Mesenchymal stem cell (in vitro differentiated cells and primary cell): ENCODE results near the gene OR2V1. TPM values are rescaled to one million over a fixed set of nuclear protein-coding genes. Genes with fewer than 3 reads are reported as not detected.
"Not testable (repeated sequence)": the region's sequence is repeated elsewhere in the genome, so short reads cannot be mapped to it uniquely, and the experiment has no call there.

Experiments
- DNase-seq: peaks from one replicate; pipeline ENCODE4 v3.0.0-alpha.2; 2013
- H2AFZ ChIP-seq: one replicate; pipeline ENCODE4 v1.6.1; 2013; ENCODE audit warnings: low read depth, mild to moderate bottlenecking, control low read depth, inconsistent platforms, low read length, moderate library complexity
- H2AK5ac ChIP-seq: 2 replicates; pipeline ENCODE4 v1.6.1; 2013; ENCODE audit warnings: low read length, moderate library complexity, mild to moderate bottlenecking, inconsistent platforms; ENCODE audit not compliant: severe bottlenecking
- H2BK120ac ChIP-seq: one replicate; pipeline ENCODE4 v1.6.1; 2013; ENCODE audit warnings: low read depth, mild to moderate bottlenecking, inconsistent platforms, low read length, moderate library complexity
- H2BK12ac ChIP-seq, 2 experiments: one replicate each; pipeline ENCODE4 v1.6.1; 2013; ENCODE audit warnings: inconsistent platforms in 2 of 2, low read length in 2 of 2, mild to moderate bottlenecking in 2 of 2, moderate library complexity in 2 of 2, control low read depth in 1 of 2
- H2BK15ac ChIP-seq: one replicate; pipeline ENCODE4 v1.6.1; 2013; ENCODE audit warnings: mild to moderate bottlenecking, low read depth, inconsistent platforms; ENCODE audit not compliant: poor library complexity, severe bottlenecking
- H2BK5ac ChIP-seq: 2 replicates; pipeline ENCODE4 v1.6.1; 2013; ENCODE audit warnings: low read depth, mild to moderate bottlenecking, low read length, control low read depth, inconsistent platforms; ENCODE audit not compliant: poor library complexity, severe bottlenecking
- H3K14ac ChIP-seq, 2 experiments: one replicate each; pipeline ENCODE4 v1.6.1; 2013; ENCODE audit warnings: inconsistent platforms in 2 of 2, low read length in 2 of 2, control low read depth in 1 of 2, mild to moderate bottlenecking in 1 of 2, moderate library complexity in 1 of 2
- H3K18ac ChIP-seq, 2 experiments: one replicate each; pipeline ENCODE4 v1.6.1; 2013; ENCODE audit warnings: inconsistent platforms in 2 of 2, low read length in 2 of 2, control low read depth in 1 of 2, low read depth in 1 of 2, mild to moderate bottlenecking in 1 of 2
- H3K23ac ChIP-seq, 2 experiments: one replicate each; pipeline ENCODE4 v1.6.1; 2013; ENCODE audit warnings: inconsistent platforms in 2 of 2, low read length in 2 of 2, mild to moderate bottlenecking in 2 of 2, moderate library complexity in 2 of 2, control low read depth in 1 of 2
- H3K27ac ChIP-seq: 2 replicates; pipeline ENCODE4 v1.5.1; 2013; ENCODE audit warnings: mild to moderate bottlenecking, moderate library complexity, low read length, control low read depth, inconsistent platforms; ENCODE audit not compliant: poor library complexity, severe bottlenecking
- H3K27me3 ChIP-seq, 2 experiments: 2 replicates each; pipeline versions ENCODE4 v1.6.1 to v1.7.0; 2013; ENCODE audit warnings: low read length in 2 of 2, mild to moderate bottlenecking in 2 of 2, moderate library complexity in 2 of 2, control low read depth in 1 of 2, inconsistent platforms in 1 of 2; ENCODE audit not compliant: control insufficient read depth in 1 of 2, insufficient read depth in 1 of 2
- H3K36me3 ChIP-seq, 2 experiments: 2 replicates each; pipeline versions ENCODE4 v1.6.1 to v1.7.0; 2013; ENCODE audit warnings: low read length in 2 of 2, control low read depth in 1 of 2, inconsistent platforms in 1 of 2, low read depth in 1 of 2, mild to moderate bottlenecking in 1 of 2; ENCODE audit not compliant: insufficient read depth in 2 of 2, control insufficient read depth in 1 of 2
- H3K4ac ChIP-seq, 2 experiments: one replicate each; pipeline ENCODE4 v1.6.1; 2013; ENCODE audit warnings: inconsistent platforms in 2 of 2, low read length in 2 of 2, mild to moderate bottlenecking in 2 of 2, moderate library complexity in 2 of 2, control low read depth in 1 of 2, low read depth in 1 of 2
- H3K4me1 ChIP-seq: 2 replicates; pipeline ENCODE4 v1.6.1; 2013; ENCODE audit warnings: low read depth, low read length, control low read depth; ENCODE audit not compliant: control insufficient read depth, insufficient read depth
- H3K4me2 ChIP-seq: 2 replicates; pipeline ENCODE4 v1.6.1; 2013; ENCODE audit warnings: low read length, mild to moderate bottlenecking, inconsistent platforms; ENCODE audit not compliant: poor library complexity, severe bottlenecking
- H3K4me3 ChIP-seq, 2 experiments: 2 replicates each; pipeline versions ENCODE4 v1.5.1 to v1.7.0; 2013; ENCODE audit warnings: low read length in 2 of 2, mild to moderate bottlenecking in 2 of 2, control low read depth in 1 of 2, low read depth in 1 of 2; ENCODE audit not compliant: insufficient read depth in 1 of 2
- H3K79me1 ChIP-seq: replicated peaks from 2 replicates; pipeline ENCODE4 v1.6.1; 2013; ENCODE audit warnings: mild to moderate bottlenecking, control low read depth, low read length, inconsistent platforms; ENCODE audit not compliant: poor library complexity, severe bottlenecking
- H3K9ac ChIP-seq: 2 replicates; pipeline ENCODE4 v1.7.0; 2013; ENCODE audit warnings: mild to moderate bottlenecking, low read length, moderate library complexity
- H3K9me3 ChIP-seq: 2 replicates; pipeline ENCODE4 v1.7.0; 2013; ENCODE audit warnings: mild to moderate bottlenecking, low read length; ENCODE audit not compliant: control insufficient read depth
- H4K8ac ChIP-seq: one replicate; pipeline ENCODE4 v1.6.1; 2013; ENCODE audit warnings: inconsistent platforms, mild to moderate bottlenecking, low read length, moderate library complexity
- H4K91ac ChIP-seq: one replicate; pipeline ENCODE4 v1.6.1; 2013; ENCODE audit warnings: mild to moderate bottlenecking, low read length, inconsistent platforms
- WGBS: methylation state at CpG from one replicate; pipeline ENCODE4 v1.1.7; 2013; ENCODE audit warnings: mixed read lengths; 5-methylcytosine and 5-hydroxymethylcytosine counted together
- polyA plus RNA-seq, 2 experiments: library from polyadenylated mRNA; stranded (reverse); fragments of 200-250 nt; gene quantifications; one replicate each; pipeline ENCODE4 v1.2.3, GENCODE V29; 2013

The OR2V1 gene, protein sequence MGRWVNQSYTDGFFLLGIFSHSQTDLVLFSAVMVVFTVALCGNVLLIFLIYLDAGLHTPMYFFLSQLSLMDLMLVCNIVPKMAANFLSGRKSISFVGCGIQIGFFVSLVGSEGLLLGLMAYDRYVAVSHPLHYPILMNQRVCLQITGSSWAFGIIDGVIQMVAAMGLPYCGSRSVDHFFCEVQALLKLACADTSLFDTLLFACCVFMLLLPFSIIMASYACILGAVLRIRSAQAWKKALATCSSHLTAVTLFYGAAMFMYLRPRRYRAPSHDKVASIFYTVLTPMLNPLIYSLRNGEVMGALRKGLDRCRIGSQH
- not detected for polyA plus RNA-seq (2013, experiment 1 of 2)
- polyA plus RNA-seq (2013, experiment 2 of 2), result not detected

DNA sequence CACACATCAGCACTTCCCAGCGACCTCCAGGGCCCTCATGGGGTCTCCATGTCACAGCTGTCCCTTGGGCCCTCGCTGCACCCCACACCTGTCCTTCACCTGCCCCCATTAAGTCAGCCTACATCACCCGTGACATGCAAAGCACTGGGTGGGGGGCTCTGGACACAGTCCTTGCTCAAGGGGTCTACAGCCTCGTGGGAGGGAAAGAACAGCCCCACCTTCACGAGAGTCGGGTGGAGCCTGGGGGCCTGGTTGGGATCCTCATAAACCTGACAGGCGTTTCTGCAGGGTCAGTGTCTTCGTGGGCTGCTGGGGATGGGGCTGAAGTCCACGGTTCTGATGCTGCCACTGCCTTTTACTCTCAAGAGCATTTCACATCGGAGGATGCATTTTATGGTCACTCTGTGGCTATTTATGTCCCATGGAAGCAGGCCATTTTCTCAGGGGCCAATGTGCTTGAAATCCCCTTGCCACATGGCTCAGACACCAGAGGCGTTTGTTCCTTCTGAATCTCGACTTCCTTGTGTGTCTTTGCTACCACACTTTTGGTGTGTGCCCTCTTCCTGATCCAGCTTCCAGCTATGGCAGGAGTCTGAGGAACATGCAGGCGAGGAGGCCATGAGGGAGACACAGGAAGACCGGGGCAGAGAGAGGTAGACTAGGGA, at the start of gene OR2V1:
Gene OR2V1 (minus strand): TSS at position 338 of the 665 bp plus-strand sequence. CDS start 5,865 bp downstream, outside the sequence.
- H3K14ac ChIP-seq, result no peak within 1 kb of the TSS
- no peaks in the 10 kb centered on the region for H3K79me1 ChIP-seq
- H2BK120ac ChIP-seq, result no peak within 1 kb of the TSS
- H2AK5ac ChIP-seq, result no peak within 1 kb of the TSS
- no peak within 1 kb of the TSS for H3K4me3 ChIP-seq
- no peak within 1 kb of the TSS for H2BK12ac ChIP-seq
- no peak within 1 kb of the TSS for H2AFZ ChIP-seq
- peaks cover 9% of the 10 kb centered on the region for H3K4me1 ChIP-seq
- no peak for DNase-seq
- H3K4ac ChIP-seq, result no peak within 1 kb of the TSS
- peaks cover 0 to 4% of the 10 kb centered on the region in 2 experiments for H3K36me3 ChIP-seq
- H3K27me3 ChIP-seq, result peaks cover 41% of the 10 kb centered on the region in 2 experiments
- no peaks in the 10 kb centered on the region for H3K9me3 ChIP-seq
- no peak within 1 kb of the TSS for H4K8ac ChIP-seq
- no peak within 1 kb of the TSS for H3K4me2 ChIP-seq
- no peak within 1 kb of the TSS for H3K27ac ChIP-seq
- no peak within 1 kb of the TSS for H3K18ac ChIP-seq
- no peak within 1 kb of the TSS for H2BK5ac ChIP-seq
- H3K23ac ChIP-seq, result no peak within 1 kb of the TSS
- H4K91ac ChIP-seq, result no peak within 1 kb of the TSS
- H3K9ac ChIP-seq, result no peak within 1 kb of the TSS
- H2BK15ac ChIP-seq, result no peak within 1 kb of the TSS
- 57% methylated on average over 12 of the region's 14 CpGs for whole genome bisulfite sequencing

DNA sequence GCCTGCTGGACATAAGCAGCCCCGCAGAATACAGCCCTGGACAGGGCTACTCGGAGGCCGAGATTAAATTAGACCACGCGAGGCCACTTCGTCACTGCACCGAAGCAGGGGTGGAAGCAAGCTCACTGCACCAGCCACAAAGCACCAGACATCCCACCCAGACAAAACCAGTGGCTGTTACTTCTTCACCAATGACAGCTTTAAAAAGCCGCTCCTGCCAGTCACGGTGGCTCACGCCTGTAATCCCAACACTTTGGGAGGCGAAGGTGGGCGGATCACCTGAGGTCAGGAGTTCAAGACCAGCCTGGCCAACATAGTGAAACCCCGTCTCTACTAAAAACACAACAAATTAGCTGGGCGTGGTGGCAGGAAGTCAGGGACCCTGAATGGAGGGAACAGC, 46.6 kb upstream of the OR2V1 start:
- H3K4ac ChIP-seq, H3K4me3 ChIP-seq, H3K23ac ChIP-seq, H2BK15ac ChIP-seq, H3K36me3 ChIP-seq, H3K9me3 ChIP-seq, H2AFZ ChIP-seq, H3K27ac ChIP-seq, H3K9ac ChIP-seq, H2BK12ac ChIP-seq, H3K4me1 ChIP-seq, H3K79me1 ChIP-seq, H3K4me2 ChIP-seq, H4K91ac ChIP-seq, DNase-seq, H2BK120ac ChIP-seq, H2AK5ac ChIP-seq, H3K14ac ChIP-seq, H3K18ac ChIP-seq, H2BK5ac ChIP-seq: not testable (repeated sequence)
- Histone ChIP-seq H4K8ac (peak overlapping the region; percentile 37), H3K27me3 (peaks cover 6 to 15% of the 10 kb centered on the region in 2 experiments)
- 89% methylated on average over 12 of the region's 14 CpGs for WGBS

DNA sequence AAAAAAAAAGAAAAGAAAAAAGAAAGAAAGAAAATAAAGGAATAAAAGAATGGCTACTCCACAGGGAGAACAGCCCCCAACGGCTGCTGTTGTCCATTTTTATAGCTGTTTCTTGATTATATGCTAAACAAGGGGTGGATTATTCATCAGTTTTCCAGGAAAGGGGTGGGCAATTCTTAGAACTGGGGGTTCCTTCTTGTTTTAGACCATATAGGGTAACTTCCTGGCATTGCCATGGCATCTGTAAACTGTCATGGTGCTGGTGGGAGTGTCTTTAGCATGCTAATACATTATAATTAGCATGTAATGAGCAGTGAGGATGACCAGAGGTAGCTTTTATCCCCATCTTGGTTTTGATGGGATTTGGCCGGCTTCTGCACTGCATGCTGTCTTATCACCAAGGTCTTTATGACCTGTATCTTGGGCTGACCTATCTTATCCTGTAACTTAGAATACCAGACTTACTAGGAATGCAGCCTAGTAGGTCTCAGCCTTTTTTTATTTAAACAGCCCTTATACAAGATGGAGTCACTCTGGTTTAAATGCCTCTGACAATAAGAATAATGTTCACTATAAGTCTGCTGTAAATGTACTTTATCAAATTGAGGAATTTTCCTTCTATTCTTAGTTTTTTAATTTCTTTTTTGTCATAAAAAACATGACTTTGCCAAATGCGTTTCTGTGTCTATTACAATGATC, 45.4 kb upstream of the OR2V1 start:
- H2BK5ac ChIP-seq, result no peak overlapping the region
- WGBS, result 91% methylated on average over 3 of the region's 3 CpGs
- H4K8ac ChIP-seq, result no peak overlapping the region
- H2AFZ ChIP-seq, result no peak overlapping the region
- peaks cover 6 to 15% of the 10 kb centered on the region in 2 experiments for H3K27me3 ChIP-seq
- DNase-seq, result no peak
- H3K4me2 ChIP-seq, result no peak overlapping the region
- H3K23ac ChIP-seq, result no peak overlapping the region
- H3K36me3 ChIP-seq, result no peaks in the 10 kb centered on the region
- H2BK120ac ChIP-seq, result no peak overlapping the region
- no peak overlapping the region for H3K9ac ChIP-seq
- no peak overlapping the region for H3K18ac ChIP-seq
- no peak overlapping the region for H3K4ac ChIP-seq
- no peak overlapping the region for H2BK12ac ChIP-seq
- H3K4me3 ChIP-seq, result no peak overlapping the region
- H3K4me1 ChIP-seq, result peaks cover 11% of the 10 kb centered on the region
- no peak overlapping the region for H2BK15ac ChIP-seq
- no peaks in the 10 kb centered on the region for H3K79me1 ChIP-seq
- no peak overlapping the region for H4K91ac ChIP-seq
- no peak overlapping the region for H3K14ac ChIP-seq
- H3K9me3 ChIP-seq, result no peaks in the 10 kb centered on the region
- H2AK5ac ChIP-seq, result no peak overlapping the region
- no peak overlapping the region for H3K27ac ChIP-seq
